Cortex of kidney (tissue), 1 donor: ENCODE data around the gene PRKCH.

Source experiments
- DNase-seq: peaks from one replicate; lab custom pipeline; 2025; lab: John Stamatoyannopoulos, UW

The PRKCH gene

GRCh38 chr14:61321385-61322010, at the start of gene PRKCH:
PRKCH (plus strand) TSS chr14:61321579; CDS start chr14:61322102, 523 bp downstream.
- no peak for DNase-seq

- DNase-seq: no peak
Observed at GRCh38 chr14:61277232-61277631, 44.1 kb upstream of the PRKCH start.

- DNase-seq: no peak
Observed at GRCh38 chr14:61277784-61278183, 43.6 kb upstream of the PRKCH start.

- no peak for DNase-seq
Observed at GRCh38 chr14:61279082-61279481, 42.3 kb upstream of the PRKCH start.

GRCh38 chr14:61280092-61280525, 41.3 kb upstream of the PRKCH start:
- no peak for DNase-seq

- DNase-seq: no peak
Observed at GRCh38 chr14:61280526-61281185, 40.7 kb upstream of the PRKCH start.

GRCh38 chr14:61281186-61281947, 40.0 kb upstream of the PRKCH start, which contains the start of gene TMEM30B:
TMEM30B (minus strand) TSS chr14:61281338; CDS start chr14:61281147, 191 bp downstream.
- no peak for DNase-seq

- no peak for DNase-seq
Observed at GRCh38 chr14:61281948-61282275, 39.5 kb upstream of the PRKCH start.

- no peak for DNase-seq
Observed at GRCh38 chr14:61282746-61283145, 38.6 kb upstream of the PRKCH start.

GRCh38 chr14:61284001-61284400, 37.4 kb upstream of the PRKCH start:
- DNase-seq: no peak

- no peak for DNase-seq
Observed at GRCh38 chr14:61285364-61285763, 36.0 kb upstream of the PRKCH start.

- no peak for DNase-seq
Observed at GRCh38 chr14:61287196-61287595, 34.2 kb upstream of the PRKCH start.

- DNase-seq: no peak
Observed at GRCh38 chr14:61288228-61288627, 33.2 kb upstream of the PRKCH start.

- no peak for DNase-seq
Observed at GRCh38 chr14:61288720-61289119, 32.7 kb upstream of the PRKCH start.

GRCh38 chr14:61290701-61291100, 30.7 kb upstream of the PRKCH start:
- DNase-seq: no peak

GRCh38 chr14:61296151-61296550, 25.2 kb upstream of the PRKCH start:
- DNase-seq: no peak

GRCh38 chr14:61296719-61297502, 24.5 kb upstream of the PRKCH start:
- DNase-seq: no peak

GRCh38 chr14:61297581-61297980, 23.8 kb upstream of the PRKCH start:
- no peak for DNase-seq

GRCh38 chr14:61298824-61299223, 22.6 kb upstream of the PRKCH start:
- DNase-seq: no peak

GRCh38 chr14:61300209-61300608, 21.2 kb upstream of the PRKCH start:
- DNase-seq: no peak

GRCh38 chr14:61300754-61301153, 20.6 kb upstream of the PRKCH start:
- no peak for DNase-seq

- DNase-seq: no peak
Observed at GRCh38 chr14:61304688-61305087, 16.7 kb upstream of the PRKCH start.
